Smooth muscle cell (in vitro differentiated cells): ENCODE data around the gene PSIP1. TPM values are rescaled to one million over a fixed set of nuclear protein-coding genes. Genes with fewer than 3 reads are reported as not detected.

Experiments used
- DNase-seq: peaks from one replicate; lab custom pipeline; 2025; ENCODE audit not compliant: unreplicated experiment; lab: John Stamatoyannopoulos, UW
- H2AFZ ChIP-seq: fragments of 200-600 bp; sonication (generic); 2 replicates; pipeline ENCODE4 v1.6.0; 2016; ENCODE audit warnings: antibody characterized with exemption, low read depth, mild to moderate bottlenecking
- H3F3A ChIP-seq: fragments of 200-600 bp; sonication (generic); 2 replicates; pipeline ENCODE4 v1.6.0; 2017; ENCODE audit warnings: antibody characterized with exemption, low read depth
- H3K27ac ChIP-seq: fragments of 200-600 bp; sonication (generic); 2 replicates; pipeline ENCODE4 v1.5.1; 2016; ENCODE audit warnings: low read depth, mild to moderate bottlenecking
- H3K27me3 ChIP-seq: fragments of 200-600 bp; sonication (generic); 2 replicates; pipeline ENCODE4 v1.6.1; 2016; ENCODE audit warnings: low read depth, mild to moderate bottlenecking
- H3K36me3 ChIP-seq: fragments of 200-600 bp; sonication (generic); 2 replicates; pipeline ENCODE4 v1.5.1; 2016; ENCODE audit warnings: low read depth
- H3K4me1 ChIP-seq: fragments of 200-600 bp; sonication (generic); 2 replicates; pipeline ENCODE4 v1.5.1; 2016; ENCODE audit warnings: low read depth
- H3K4me2 ChIP-seq: fragments of 200-600 bp; sonication (generic); 2 replicates; pipeline ENCODE4 v1.6.0; 2016; ENCODE audit warnings: mild to moderate bottlenecking
- H3K4me3 ChIP-seq: fragments of 200-600 bp; sonication (generic); 2 replicates; pipeline ENCODE4 v1.5.1; 2016; ENCODE audit warnings: mild to moderate bottlenecking
- H3K79me2 ChIP-seq: fragments of 200-600 bp; sonication (generic); 2 replicates; pipeline ENCODE4 v1.6.0; 2016; ENCODE audit warnings: low read depth, mild to moderate bottlenecking
- H3K9ac ChIP-seq: fragments of 200-600 bp; sonication (generic); 2 replicates; pipeline ENCODE4 v1.6.0; 2016; ENCODE audit warnings: low read depth
- H3K9me3 ChIP-seq: fragments of 200-600 bp; sonication (generic); replicated peaks from 2 replicates; pipeline ENCODE4 v1.5.1; 2016; ENCODE audit warnings: low read depth
- H4K20me1 ChIP-seq: fragments of 200-600 bp; sonication (generic); 2 replicates; pipeline ENCODE4 v1.6.0; 2016; ENCODE audit warnings: low read depth
- WGBS: methylation state at CpG from one replicate; pipeline ENCODE4 v1.1.7; 2016; ENCODE audit warnings: low lambda C conversion rate; 5-methylcytosine and 5-hydroxymethylcytosine counted together
- polyA plus RNA-seq: library from polyadenylated mRNA; unstranded; fragments of >200 nt; fragmentation: Nextera tagmentation; extraction: Ambion mirVana; gene quantifications from 2 replicates; pipeline ENCODE4 v1.2.1, GENCODE V29; 2016
- total RNA-seq: library from RNA; depleted of rRNA; stranded (reverse); fragments of >200 nt; gene quantifications from 2 replicates; pipeline ENCODE4 v1.2.3, GENCODE V29; 2014
- TF ChIP-seq, protein P1 (sequence below): fragments of 200-600 bp; sonication (generic); IDR thresholded peaks from 2 replicates; pipeline ENCODE4 v1.5.1; 2017; ENCODE audit warnings: borderline replicate concordance, mild to moderate bottlenecking, antibody characterized with exemption; ENCODE audit not compliant: insufficient read depth, poor library complexity, severe bottlenecking

The PSIP1 gene
- total and polyA plus RNA-seq, 2 experiments from 2014 or later = 25.1 to 31.9 TPM

DNA sequence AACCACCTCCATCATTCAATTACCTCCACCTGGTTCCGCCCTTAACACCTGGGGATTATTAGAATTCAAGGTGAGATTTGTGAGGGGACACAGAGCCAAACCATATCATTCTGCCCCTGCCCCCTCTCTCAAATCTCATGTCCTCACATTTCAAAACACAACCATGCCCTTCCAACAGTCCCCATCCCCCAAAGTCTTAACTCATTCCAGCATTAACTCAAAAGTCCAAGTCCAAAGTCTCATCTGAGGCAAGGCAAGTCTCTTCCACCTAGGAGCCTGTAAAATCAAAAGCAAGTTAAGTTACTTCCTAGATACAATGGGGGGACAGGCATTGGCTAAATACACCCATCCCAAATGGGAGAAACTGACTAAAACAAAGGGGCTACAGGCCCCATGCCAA lies 18.8 kb downstream of the PSIP1 start:
- no peak overlapping the region for H3K4me3 ChIP-seq
- 95% methylated on average over 1 of the region's 1 CpG for WGBS
- DNase-seq = no peak
- H2AFZ ChIP-seq = no peak overlapping the region
- no peaks in the 10 kb centered on the region for H3K79me2 ChIP-seq
- no peaks in the 10 kb centered on the region for H3K4me1 ChIP-seq
- H3K27me3 ChIP-seq = no peaks in the 10 kb centered on the region
- no peaks in the 10 kb centered on the region for H3F3A ChIP-seq
- H3K36me3 ChIP-seq = no peaks in the 10 kb centered on the region
- H3K9me3 ChIP-seq = no peaks in the 10 kb centered on the region
- H4K20me1 ChIP-seq = no peaks in the 10 kb centered on the region
- TF ChIP-seq, protein P1, sequence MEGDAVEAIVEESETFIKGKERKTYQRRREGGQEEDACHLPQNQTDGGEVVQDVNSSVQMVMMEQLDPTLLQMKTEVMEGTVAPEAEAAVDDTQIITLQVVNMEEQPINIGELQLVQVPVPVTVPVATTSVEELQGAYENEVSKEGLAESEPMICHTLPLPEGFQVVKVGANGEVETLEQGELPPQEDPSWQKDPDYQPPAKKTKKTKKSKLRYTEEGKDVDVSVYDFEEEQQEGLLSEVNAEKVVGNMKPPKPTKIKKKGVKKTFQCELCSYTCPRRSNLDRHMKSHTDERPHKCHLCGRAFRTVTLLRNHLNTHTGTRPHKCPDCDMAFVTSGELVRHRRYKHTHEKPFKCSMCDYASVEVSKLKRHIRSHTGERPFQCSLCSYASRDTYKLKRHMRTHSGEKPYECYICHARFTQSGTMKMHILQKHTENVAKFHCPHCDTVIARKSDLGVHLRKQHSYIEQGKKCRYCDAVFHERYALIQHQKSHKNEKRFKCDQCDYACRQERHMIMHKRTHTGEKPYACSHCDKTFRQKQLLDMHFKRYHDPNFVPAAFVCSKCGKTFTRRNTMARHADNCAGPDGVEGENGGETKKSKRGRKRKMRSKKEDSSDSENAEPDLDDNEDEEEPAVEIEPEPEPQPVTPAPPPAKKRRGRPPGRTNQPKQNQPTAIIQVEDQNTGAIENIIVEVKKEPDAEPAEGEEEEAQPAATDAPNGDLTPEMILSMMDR = no peak
- no peak overlapping the region for H3K9ac ChIP-seq
- H3K27ac ChIP-seq = no peak overlapping the region
- no peak overlapping the region for H3K4me2 ChIP-seq

DNA sequence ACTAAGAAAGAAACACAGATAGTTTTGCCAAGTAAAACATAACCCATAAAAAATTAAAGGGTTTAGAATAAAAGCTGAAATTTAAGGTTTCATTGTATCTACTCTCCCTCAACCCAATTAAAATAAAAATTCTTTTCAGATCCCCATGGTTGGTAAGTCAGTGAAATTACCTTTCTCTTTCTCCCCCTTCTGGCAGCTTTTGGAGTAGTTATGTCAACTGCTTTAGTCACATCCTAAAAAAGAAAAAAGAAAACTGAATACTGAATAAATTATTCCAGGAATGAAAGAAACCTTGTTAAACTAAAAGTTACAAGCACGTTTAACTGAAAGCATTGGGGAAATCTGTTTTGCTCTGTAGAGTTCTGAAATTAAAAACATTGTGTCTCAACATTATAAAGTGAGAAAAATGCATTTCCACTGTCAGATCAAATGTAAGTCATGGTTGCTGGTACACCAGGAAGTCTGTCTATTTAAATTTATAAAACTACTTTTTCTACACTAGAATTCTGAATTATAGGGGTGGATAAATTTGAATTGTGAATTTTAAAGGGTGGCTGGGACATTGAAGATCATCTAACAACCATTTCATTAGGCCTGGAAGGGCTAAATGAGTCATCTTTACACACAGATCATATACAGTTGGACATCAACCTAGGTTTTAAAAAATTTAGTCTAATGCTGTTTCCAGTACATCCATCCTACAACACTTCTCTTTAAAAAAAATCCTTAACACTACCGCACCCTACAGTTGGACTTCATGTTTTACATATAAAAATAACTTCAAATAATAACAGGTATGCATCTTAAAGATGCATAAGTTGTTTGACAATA lies 24.7 kb downstream of the PSIP1 start:
- Histone ChIP-seq H3K27me3 (no peaks in the 10 kb centered on the region), H3K36me3 (no peaks in the 10 kb centered on the region), H3K9ac (no peak overlapping the region), H3K4me2 (no peak overlapping the region), H3K4me1 (no peaks in the 10 kb centered on the region), H3K4me3 (no peak overlapping the region), H3K79me2 (no peaks in the 10 kb centered on the region), H2AFZ (no peak overlapping the region), H3K9me3 (no peaks in the 10 kb centered on the region), H3K27ac (no peak overlapping the region), H4K20me1 (no peaks in the 10 kb centered on the region), H3F3A (no peaks in the 10 kb centered on the region)
- 93% methylated on average over 2 of the region's 2 CpGs for WGBS
- TF ChIP-seq, protein P1 = peak; percentile 48
- no peak for DNase-seq

DNA sequence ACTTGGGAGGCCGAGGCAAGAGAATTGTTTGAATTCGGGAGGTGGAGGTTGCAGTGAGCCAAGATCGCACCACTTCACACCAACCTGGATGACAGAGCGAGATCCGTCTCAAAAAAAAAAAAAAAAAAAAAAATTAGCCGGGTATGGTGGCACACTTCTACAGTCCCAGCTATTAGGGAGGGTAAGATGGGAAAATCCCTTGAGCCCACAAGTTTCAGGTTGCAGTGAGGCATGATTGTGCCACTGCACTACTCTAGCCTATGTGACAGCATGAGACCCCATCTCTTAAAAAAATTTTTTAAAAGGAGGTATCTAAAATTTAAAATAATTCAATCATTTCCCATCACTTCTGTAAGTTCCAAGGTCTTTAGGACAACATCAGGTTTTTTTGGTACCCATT lies 26.0 kb downstream of the PSIP1 start:
- Histone ChIP-seq H3K36me3 (no peaks in the 10 kb centered on the region), H3K27ac (no peak overlapping the region), H3K4me2 (no peak overlapping the region), H2AFZ (no peak overlapping the region), H3K79me2 (no peaks in the 10 kb centered on the region), H3K4me1 (no peaks in the 10 kb centered on the region), H3K4me3 (no peak overlapping the region), H4K20me1 (no peaks in the 10 kb centered on the region), H3F3A (no peaks in the 10 kb centered on the region), H3K9ac (no peak overlapping the region), H3K27me3 (no peaks in the 10 kb centered on the region), H3K9me3 (no peaks in the 10 kb centered on the region)
- no peak for DNase-seq
- WGBS = 98% methylated on average over 6 of the region's 6 CpGs
- TF ChIP-seq, protein P1 = no peak

DNA sequence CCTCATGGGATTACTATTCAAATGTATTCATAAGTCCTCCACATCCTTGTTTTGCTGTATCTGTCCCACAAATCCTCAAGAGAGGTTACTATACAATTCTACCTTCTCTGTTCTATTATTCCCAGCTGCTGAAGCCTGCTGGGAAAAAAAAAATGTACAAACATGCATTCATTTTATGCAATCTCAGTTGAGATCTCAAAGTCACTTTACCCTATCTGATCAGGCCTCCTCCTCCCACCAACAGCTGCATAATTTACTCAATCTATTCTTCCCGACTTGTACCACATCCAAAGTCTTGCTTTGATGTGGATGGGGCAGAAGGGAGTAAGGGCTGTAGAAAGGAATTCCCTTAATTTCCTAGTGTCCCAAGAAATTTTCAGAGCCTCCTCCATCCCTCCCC lies 28.6 kb downstream of the PSIP1 start:
- Histone ChIP-seq H4K20me1 (no peaks in the 10 kb centered on the region), H3K4me1 (no peaks in the 10 kb centered on the region), H3F3A (no peaks in the 10 kb centered on the region), H3K27ac (no peak overlapping the region), H3K4me3 (no peak overlapping the region), H3K9ac (no peak overlapping the region), H3K9me3 (no peaks in the 10 kb centered on the region), H3K36me3 (no peaks in the 10 kb centered on the region), H3K27me3 (no peaks in the 10 kb centered on the region), H2AFZ (no peak overlapping the region), H3K79me2 (no peaks in the 10 kb centered on the region), H3K4me2 (no peak overlapping the region)
- WGBS = 67% methylated on average over 1 of the region's 1 CpG
- no peak for DNase-seq
- TF ChIP-seq, protein P1 = no peak
